Measurements from ENCODE around the gene APOA4. TPM values are rescaled to one million over a fixed set of nuclear protein-coding genes. Genes with fewer than 3 reads are reported as not detected.

The APOA4 gene
- total and polyA plus RNA-seq, 2 of the 13 experiments (the other 11 are each of a cell fraction or from before 2014, with no cell fraction given): 3.8 to 7.2 TPM

DNA sequence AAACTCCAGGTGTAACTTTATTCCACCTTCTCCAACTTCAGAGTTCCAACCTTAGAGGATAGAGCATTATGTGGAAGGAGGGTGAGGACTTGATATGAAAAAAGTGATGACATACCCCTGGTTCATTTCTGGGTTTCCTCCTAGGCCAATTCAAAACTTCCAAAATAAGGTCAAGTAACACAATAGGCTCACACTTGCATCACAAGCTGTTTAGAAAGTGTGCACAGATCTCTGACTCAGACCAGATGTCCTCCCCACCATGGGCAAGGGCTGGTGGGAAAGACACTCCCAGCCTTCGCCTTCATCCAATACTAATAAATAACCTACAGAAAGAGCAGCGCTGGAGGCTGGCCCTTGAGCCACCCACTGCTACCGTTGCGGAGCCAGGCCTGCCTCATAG lies 44.5 kb downstream of the APOA4 start:
- Histone ChIP-seq H2AFZ (ENCODE audit: low read length) (no peak overlapping the region), H3K9ac (ENCODE audit: insufficient read depth, low read depth, low read length) (no peak overlapping the region), H3K79me2 (ENCODE audit: insufficient read depth, low read length) (no peaks in the 10 kb centered on the region), H3K4me1 (ENCODE audit: insufficient read depth, low read length) (peaks cover 24% of the 10 kb centered on the region), H3K4me2 (ENCODE audit: low read depth, low read length) (no peak overlapping the region), H3K27me3 (ENCODE audit: control insufficient read depth in 1 of 2, insufficient read depth in 2 of 2, low read length in 2 of 2) (no peaks in the 10 kb centered on the region), H3K27ac (ENCODE audit: extremely low read length, insufficient read depth, low read length) (no peak overlapping the region), H3K9me3 (ENCODE audit: low read length) (no peaks in the 10 kb centered on the region), H4K20me1 (ENCODE audit: insufficient read depth, low read length) (no peaks in the 10 kb centered on the region), H3K4me3 (replicated peaks in 1 of 3; ENCODE audit: insufficient read depth in 1 of 3, low read depth in 2 of 3, low read length in 3 of 3) (no peak overlapping the region), H3K36me3 (replicated peaks in 1 of 2; ENCODE audit: control insufficient read depth in 1 of 2, insufficient read depth in 2 of 2, low read length in 2 of 2) (peaks cover 26 to 54% of the 10 kb centered on the region in 2 experiments)
- no peak for TF ChIP-seq GTF2F1 (IDR thresholded peaks at IDR 0.05; ENCODE audit: low read length)
- ATAC-seq (no peak), FAIRE-seq (no peak), DNase-seq (ENCODE audit: low spot score) (no peak)
- POLR2A ChIA-PET: interaction anchor here (2.5 to 8.4 kb wide), 2 partner anchors 10 to 58 kb away, joined by 12 to 78 read pairs; partner anchors contain the start of genes APOA1, APOA5 and ZPR1
- intact Hi-C loops (cut with micrococcal nuclease; ENCODE audit: unreplicated experiment) (no loop called here), in situ Hi-C loops (cut with HindIII; ENCODE audit: extremely low pct_ligation_motif_present, low pct_unique_long_range_greater_than_20kb) (no loop called here)
- CTCF ChIA-PET (ENCODE audit: low intra/inter-chr PET ratio, low total read pairs): no interaction called here
- 100% methylated on average over 3 of the region's 4 CpGs for WGBS (ENCODE audit: low lambda C conversion rate)
- BruUV-seq (replicated peaks): no TSS peak

DNA sequence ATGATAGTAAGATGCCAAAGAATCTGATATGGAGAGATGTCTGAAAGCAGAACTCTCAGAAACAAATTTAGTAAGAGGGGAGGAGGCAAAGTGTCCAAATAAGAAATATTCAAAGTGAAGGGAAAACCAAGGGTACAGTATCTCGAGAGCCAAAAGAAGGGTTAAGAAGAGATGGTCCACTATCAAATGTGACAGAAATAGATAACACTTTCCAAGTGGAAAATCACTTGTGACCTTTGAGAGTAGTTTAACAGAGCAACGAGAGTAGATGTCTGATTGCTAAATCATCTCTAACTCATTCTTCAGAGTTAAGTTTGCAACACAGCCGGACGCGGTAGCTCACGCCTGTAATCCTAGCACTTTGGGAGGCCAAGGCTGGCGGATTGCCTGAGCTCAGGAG lies 46.0 kb downstream of the APOA4 start:
- 58% methylated on average over 2 of the region's 7 CpGs for WGBS (ENCODE audit: low lambda C conversion rate)
- Histone ChIP-seq H3K9me3 (ENCODE audit: low read length) (no peaks in the 10 kb centered on the region), H3K27me3 (ENCODE audit: control insufficient read depth in 1 of 2, insufficient read depth in 2 of 2, low read length in 2 of 2) (no peaks in the 10 kb centered on the region), H3K27ac (ENCODE audit: extremely low read length, insufficient read depth, low read length) (no peak overlapping the region), H3K4me2 (ENCODE audit: low read depth, low read length) (no peak overlapping the region), H3K36me3 (replicated peaks in 1 of 2; ENCODE audit: control insufficient read depth in 1 of 2, insufficient read depth in 2 of 2, low read length in 2 of 2) (peaks cover 20 to 39% of the 10 kb centered on the region in 2 experiments), H3K4me3 (replicated peaks in 1 of 3; ENCODE audit: insufficient read depth in 1 of 3, low read depth in 2 of 3, low read length in 3 of 3) (no peak overlapping the region), H3K79me2 (ENCODE audit: insufficient read depth, low read length) (peaks cover 5% of the 10 kb centered on the region), H3K9ac (ENCODE audit: insufficient read depth, low read depth, low read length) (no peak overlapping the region), H4K20me1 (ENCODE audit: insufficient read depth, low read length) (no peaks in the 10 kb centered on the region), H2AFZ (ENCODE audit: low read length) (no peak overlapping the region), H3K4me1 (ENCODE audit: insufficient read depth, low read length) (peaks cover 27% of the 10 kb centered on the region)
- ChIA-PET CTCF (ENCODE audit: low intra/inter-chr PET ratio, low total read pairs) (no interaction called here), POLR2A (interaction anchor here (2.5 to 8.4 kb wide), 2 partner anchors 11 to 60 kb away, joined by 12 to 78 read pairs; partner anchors contain the start of genes APOA1, APOA5 and ZPR1)
- no TSS peak for BruUV-seq (replicated peaks)
- ATAC-seq: no peak
- no peak for FAIRE-seq
- in situ Hi-C loops (cut with HindIII; ENCODE audit: extremely low pct_ligation_motif_present, low pct_unique_long_range_greater_than_20kb) (no loop called here), intact Hi-C loops (cut with micrococcal nuclease; ENCODE audit: unreplicated experiment) (no loop called here)
- no peak for TF ChIP-seq NR3C1 (CRISPR knock-in tag; IDR thresholded peaks at IDR 0.05)
- TF ChIP-seq ZNF775 (CRISPR knock-in tag; IDR thresholded peaks at IDR 0.05; ENCODE audit: borderline replicate concordance): no peak
- TF ChIP-seq, protein P1, sequence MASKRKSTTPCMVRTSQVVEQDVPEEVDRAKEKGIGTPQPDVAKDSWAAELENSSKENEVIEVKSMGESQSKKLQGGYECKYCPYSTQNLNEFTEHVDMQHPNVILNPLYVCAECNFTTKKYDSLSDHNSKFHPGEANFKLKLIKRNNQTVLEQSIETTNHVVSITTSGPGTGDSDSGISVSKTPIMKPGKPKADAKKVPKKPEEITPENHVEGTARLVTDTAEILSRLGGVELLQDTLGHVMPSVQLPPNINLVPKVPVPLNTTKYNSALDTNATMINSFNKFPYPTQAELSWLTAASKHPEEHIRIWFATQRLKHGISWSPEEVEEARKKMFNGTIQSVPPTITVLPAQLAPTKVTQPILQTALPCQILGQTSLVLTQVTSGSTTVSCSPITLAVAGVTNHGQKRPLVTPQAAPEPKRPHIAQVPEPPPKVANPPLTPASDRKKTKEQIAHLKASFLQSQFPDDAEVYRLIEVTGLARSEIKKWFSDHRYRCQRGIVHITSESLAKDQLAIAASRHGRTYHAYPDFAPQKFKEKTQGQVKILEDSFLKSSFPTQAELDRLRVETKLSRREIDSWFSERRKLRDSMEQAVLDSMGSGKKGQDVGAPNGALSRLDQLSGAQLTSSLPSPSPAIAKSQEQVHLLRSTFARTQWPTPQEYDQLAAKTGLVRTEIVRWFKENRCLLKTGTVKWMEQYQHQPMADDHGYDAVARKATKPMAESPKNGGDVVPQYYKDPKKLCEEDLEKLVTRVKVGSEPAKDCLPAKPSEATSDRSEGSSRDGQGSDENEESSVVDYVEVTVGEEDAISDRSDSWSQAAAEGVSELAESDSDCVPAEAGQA (IDR thresholded peaks at IDR 0.05; ENCODE audit: low read depth): no peak
- TF ChIP-seq, protein P1 (CRISPR knock-in tag; IDR thresholded peaks at IDR 0.05; ENCODE audit: borderline replicate concordance): no peak
- no peak for TF ChIP-seq JDP2 (CRISPR knock-in tag; IDR thresholded peaks at IDR 0.05; ENCODE audit: borderline replicate concordance)
- TF ChIP-seq CEBPB (IDR thresholded peaks at IDR 0.05; ENCODE audit: borderline replicate concordance, low read depth, low read length): 0 out of 2 replicates have a peak, but pooled peaks have one; percentile 30
- TF ChIP-seq NR2F6 (IDR thresholded peaks at IDR 0.05): no peak
- TF ChIP-seq NR2F6 (CRISPR knock-in tag; IDR thresholded peaks at IDR 0.05): no peak
- 0 out of 2 replicates have a peak, but pooled peaks have one; percentile 16 for TF ChIP-seq POGZ (CRISPR knock-in tag; IDR thresholded peaks at IDR 0.05)
- TF ChIP-seq, protein P2, sequence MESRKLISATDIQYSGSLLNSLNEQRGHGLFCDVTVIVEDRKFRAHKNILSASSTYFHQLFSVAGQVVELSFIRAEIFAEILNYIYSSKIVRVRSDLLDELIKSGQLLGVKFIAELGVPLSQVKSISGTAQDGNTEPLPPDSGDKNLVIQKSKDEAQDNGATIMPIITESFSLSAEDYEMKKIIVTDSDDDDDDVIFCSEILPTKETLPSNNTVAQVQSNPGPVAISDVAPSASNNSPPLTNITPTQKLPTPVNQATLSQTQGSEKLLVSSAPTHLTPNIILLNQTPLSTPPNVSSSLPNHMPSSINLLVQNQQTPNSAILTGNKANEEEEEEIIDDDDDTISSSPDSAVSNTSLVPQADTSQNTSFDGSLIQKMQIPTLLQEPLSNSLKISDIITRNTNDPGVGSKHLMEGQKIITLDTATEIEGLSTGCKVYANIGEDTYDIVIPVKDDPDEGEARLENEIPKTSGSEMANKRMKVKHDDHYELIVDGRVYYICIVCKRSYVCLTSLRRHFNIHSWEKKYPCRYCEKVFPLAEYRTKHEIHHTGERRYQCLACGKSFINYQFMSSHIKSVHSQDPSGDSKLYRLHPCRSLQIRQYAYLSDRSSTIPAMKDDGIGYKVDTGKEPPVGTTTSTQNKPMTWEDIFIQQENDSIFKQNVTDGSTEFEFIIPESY (CRISPR knock-in tag; IDR thresholded peaks at IDR 0.05): peak; percentile 97
- no peak for DNase-seq (ENCODE audit: low spot score)

All from HepG2 (cell line).